Measurements from ENCODE around the gene PLSCR1.

Gene PLSCR1

GRCh38 chr3:146469150-146470017, 75.0 kb downstream of the PLSCR1 start, which contains the start of gene PLSCR2:
Gene PLSCR2, minus strand, starts transcription at chr3:146469561. Its CDS starts 9,657 bp downstream, at chr3:146459904.
- peaks cover 6% of the 10 kb centered on the region; the same call in 1 of the 2 replicates for H3K4me1 ChIP-seq
- in situ Hi-C loops (cut with MboI; ENCODE audit: low sequenced_read_pairs), result no loop called here
- H3K4me3 ChIP-seq, result no peak within 1 kb of the TSS

GRCh38 chr3:146468671-146469149, 75.7 kb downstream of the PLSCR1 start:
- H3K27me3 ChIP-seq (ENCODE audit: low read depth), result no peaks in the 10 kb centered on the region
- no peak overlapping the region for H3K4me3 ChIP-seq
- no peaks in the 10 kb centered on the region for H3K36me3 ChIP-seq (replicated peaks)
- H3K4me1 ChIP-seq, result peaks cover 6% of the 10 kb centered on the region; the same call in 1 of the 2 replicates
- H3K9me3 ChIP-seq, result no peaks in the 10 kb centered on the region
- in situ Hi-C loops (cut with MboI; ENCODE audit: low sequenced_read_pairs), result no loop called here
- DNase-seq (ENCODE audit: low spot score in 2 of 2), result no peak

More at GRCh38 chr3:146469150-146470017, 75.0 kb downstream of the PLSCR1 start, which contains the start of gene PLSCR2:
- Histone ChIP-seq H3K9me3 (no peaks in the 10 kb centered on the region), H3K36me3 (replicated peaks) (no peaks in the 10 kb centered on the region), H3K27me3 (ENCODE audit: low read depth) (no peaks in the 10 kb centered on the region)
- DNase-seq (ENCODE audit: low spot score in 2 of 2), result no peak

GRCh38 chr3:146468234-146468633, 76.2 kb downstream of the PLSCR1 start:
- in situ Hi-C loops (cut with MboI; ENCODE audit: low sequenced_read_pairs), result no loop called here
- Histone ChIP-seq H3K4me1 (peaks cover 6% of the 10 kb centered on the region; the same call in 1 of the 2 replicates), H3K4me3 (no peak overlapping the region), H3K27me3 (ENCODE audit: low read depth) (no peaks in the 10 kb centered on the region), H3K9me3 (no peaks in the 10 kb centered on the region), H3K36me3 (replicated peaks) (no peaks in the 10 kb centered on the region)
- no peak for DNase-seq (ENCODE audit: low spot score in 2 of 2)

- in situ Hi-C loops (cut with MboI; ENCODE audit: low sequenced_read_pairs), result no loop called here
- Histone ChIP-seq H3K4me3 (no peak overlapping the region), H3K36me3 (replicated peaks) (no peaks in the 10 kb centered on the region), H3K9me3 (no peaks in the 10 kb centered on the region), H3K4me1 (peaks cover 6% of the 10 kb centered on the region; the same call in 1 of the 2 replicates), H3K27me3 (ENCODE audit: low read depth) (no peaks in the 10 kb centered on the region)
- DNase-seq (ENCODE audit: low spot score in 2 of 2), result no peak
Measured at GRCh38 chr3:146466604-146467003, 77.8 kb downstream of the PLSCR1 start.

- no peak for DNase-seq (ENCODE audit: low spot score in 2 of 2)
- Histone ChIP-seq H3K4me1 (peaks cover 6% of the 10 kb centered on the region; the same call in 1 of the 2 replicates), H3K9me3 (no peaks in the 10 kb centered on the region), H3K4me3 (no peak overlapping the region), H3K27me3 (ENCODE audit: low read depth) (no peaks in the 10 kb centered on the region), H3K36me3 (replicated peaks) (no peaks in the 10 kb centered on the region)
- in situ Hi-C loops (cut with MboI; ENCODE audit: low sequenced_read_pairs), result no loop called here
Measured at GRCh38 chr3:146465693-146466465, 78.5 kb downstream of the PLSCR1 start.

All from HAP-1 (cell line).